Stimulated activated CD4-positive, alpha-beta T cell treated with anti-CD3 and anti-CD28 coated beads, Interleukin-1b, Interleukin-23, amount 100 ng/mL, for 4 hours (primary cell): ENCODE results near the gene EXOSC9.

Experiments
- DNase-seq, 2 donors: peaks; one replicate each; pipeline ENCODE4 v3.0.0-alpha.2; 2020; ENCODE audit warnings: low read depth in 2 of 2

EXOSC9 gene

DNA sequence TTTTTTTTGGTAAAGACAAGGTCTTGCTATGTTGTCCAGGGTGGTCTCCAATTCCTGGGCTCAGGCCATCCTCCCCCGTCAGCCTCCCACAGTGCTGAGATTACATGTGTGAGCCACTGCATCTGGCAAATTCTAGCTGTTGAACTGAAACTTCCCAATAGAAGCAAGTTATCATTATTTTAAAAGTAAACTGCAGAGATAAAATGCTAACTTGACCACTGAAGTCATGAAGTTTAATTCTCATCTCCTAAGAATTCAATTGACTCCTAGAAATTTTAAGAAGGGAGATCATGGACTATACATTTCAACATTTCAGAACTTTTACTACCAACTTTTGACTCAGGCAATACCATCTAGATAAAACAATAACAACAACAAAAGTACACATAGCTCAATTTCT is 11.7 kb upstream of the EXOSC9 start:
- no peak for DNase-seq

DNA sequence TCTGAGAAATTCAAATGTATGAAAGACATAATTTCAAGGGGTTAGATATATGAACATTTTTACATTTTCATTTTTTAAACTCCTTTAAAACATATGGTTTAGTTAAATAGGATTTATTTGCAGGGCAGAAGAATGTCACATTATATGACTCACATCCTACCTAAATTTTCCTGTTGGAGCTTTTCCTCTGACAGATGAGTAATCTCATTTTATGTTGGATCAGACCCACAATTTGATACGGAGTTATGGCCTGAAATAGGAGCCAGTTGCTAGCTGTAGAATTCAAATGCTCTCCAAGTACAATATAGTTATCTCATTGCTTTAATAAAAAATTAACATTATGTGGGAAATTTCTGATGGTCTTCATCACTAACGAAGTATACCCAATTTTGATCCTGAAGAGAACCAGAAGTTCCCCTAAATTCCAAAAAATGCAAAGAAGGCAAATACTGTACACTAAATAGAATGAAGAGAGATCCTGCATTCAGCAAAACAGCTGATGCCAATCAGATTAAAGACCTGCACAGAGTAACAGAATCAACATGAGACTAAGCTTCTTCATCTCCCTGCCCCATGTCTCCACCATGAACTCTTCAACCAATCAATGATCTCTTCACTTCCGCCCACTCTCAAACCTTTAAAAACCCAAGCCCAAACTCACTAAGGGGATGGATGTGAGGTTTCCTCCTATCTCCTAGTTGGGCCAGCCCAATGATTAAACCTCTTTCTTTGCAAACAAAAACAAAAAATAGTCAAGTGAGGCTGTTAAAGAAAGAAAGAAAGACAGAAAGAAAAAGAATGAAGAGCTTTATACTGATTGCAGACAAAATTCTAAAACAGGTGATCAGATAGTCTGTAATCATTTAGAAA is 10.9 kb upstream of the EXOSC9 start:
- no peak for DNase-seq

DNA sequence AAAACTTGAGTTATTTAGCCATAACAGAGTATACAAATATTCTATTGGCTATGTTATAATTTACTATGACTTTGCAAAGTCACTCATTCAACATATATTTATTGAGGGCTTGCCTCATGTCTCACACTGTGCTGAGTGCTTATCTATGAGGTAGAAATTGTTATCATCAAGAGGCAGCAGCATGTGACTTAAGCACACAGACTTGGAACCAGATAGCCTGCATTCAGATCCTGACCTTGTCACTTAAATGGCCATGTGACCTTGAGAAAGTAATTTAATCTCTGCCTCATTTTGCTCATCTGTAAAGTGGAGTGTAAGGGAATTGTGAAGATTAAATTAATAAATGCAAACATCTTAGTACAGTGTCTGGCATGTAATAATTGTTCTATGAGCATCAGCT is 10.1 kb upstream of the EXOSC9 start:
- DNase-seq = no peak

DNA sequence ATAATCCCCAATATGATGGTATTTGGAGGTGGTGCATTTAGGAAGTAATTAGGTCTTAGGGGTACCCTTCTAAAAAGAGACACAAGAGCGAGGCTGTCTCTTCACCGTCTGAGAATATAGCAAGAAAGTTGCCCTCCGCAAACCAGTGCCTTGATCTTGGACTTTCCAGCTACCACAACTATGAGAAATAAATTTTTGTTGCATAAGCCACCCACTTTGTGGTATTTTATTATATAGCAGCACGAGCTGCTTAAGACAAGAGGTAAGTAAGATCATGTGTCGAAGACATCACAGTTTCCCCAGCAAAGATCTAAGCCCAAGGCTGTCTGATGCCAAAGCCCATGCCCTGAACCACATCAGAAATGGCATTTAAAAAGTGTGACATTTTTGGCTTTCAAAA is 9.6 kb upstream of the EXOSC9 start:
- no peak for DNase-seq

DNA sequence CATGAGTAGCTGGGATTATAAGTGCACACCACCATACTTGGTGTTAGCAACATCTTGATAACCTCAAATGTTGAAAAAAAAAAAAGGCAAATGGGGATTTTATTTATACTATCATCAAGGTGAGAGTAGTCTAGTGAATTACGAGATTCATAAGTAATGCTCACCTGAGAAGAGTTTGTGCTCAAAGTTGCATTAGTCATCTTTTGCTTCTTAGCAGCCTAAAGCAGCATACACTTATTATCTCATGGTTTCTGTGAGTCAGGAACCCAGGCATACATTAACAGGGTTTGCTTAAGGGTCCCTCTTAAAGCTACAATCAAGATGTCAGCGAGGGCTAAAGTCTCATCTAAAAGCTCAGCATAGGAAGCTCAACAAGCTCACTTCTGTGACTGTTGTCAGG is 8.2 kb upstream of the EXOSC9 start:
- no peak for DNase-seq

DNA sequence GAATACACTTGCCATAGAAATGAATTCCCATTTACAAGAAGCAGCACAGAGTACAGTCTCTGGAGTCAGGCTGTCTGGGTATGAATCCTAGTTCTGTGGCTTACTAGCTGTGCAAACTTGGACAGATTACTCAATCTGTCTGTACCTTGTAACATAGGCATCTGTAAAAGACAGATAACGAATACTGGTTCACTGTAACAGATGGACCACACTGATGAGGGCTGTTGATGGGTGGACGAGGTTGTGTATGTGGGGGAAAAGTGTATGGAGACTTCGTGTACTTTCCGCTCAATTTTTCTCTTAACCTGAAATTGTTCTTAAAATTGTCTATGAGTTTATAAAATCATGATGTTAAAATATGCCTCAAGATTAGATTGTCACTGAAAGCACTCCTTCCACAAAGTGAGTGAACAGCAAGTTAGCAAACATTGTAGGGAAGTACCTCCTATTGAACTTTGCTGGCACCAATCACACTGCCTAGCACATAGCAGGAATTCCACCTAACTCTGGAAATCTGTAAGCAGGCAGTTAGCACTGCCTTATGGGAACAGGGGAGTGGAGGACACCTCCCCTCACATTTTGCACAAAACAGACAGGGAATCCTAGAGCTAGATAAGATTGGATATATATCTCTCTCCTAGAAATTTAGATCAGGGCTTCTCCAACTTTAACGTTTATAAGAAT is 6.5 kb upstream of the EXOSC9 start:
- no peak for DNase-seq

DNA sequence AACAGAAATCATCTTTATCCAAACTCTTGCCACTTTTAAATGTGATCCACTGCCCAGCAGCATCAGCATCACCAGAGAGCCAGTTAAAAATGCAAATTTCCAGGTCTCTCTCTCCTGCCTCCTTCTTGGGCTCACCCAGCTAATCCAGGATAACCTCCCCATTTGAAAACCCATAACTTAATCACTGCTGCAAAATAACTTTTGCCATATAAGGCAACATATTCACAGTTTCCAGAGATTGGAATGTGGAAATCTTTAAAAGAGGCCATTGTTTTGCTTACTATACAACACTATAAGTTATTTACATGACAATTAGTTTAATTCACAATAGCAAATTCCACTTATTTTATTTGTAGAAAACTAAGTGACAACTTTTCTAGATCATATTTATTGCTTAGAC is 4.8 kb upstream of the EXOSC9 start:
- no peak for DNase-seq

DNA sequence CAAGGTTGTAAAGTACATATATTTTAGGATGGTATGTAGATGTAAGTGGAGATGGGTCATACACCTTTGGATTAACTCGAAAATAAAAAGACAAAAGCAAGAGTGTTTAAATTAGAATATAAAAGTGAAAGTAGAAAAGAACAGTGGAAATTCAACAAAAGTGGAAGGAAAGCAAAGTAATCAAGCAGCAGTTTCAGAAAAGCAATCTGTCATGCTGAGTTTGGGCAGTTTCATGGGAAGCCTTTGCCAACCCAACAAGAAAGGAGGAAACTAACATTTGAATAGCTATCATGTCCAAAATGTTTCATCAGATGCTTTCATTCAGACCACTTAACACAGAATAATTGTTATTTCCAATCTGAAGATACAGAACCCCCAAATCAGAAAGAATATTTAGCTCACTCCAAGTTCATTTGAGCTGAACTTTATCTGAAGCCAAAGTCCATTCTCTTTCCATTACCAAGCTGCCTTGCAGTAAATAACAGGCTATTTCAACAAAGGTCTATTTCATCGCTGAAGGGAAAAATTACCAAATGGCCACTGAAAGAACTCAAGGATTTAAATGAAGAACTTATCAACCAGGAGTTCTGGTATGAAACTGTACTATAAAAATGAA is 1.8 kb upstream of the EXOSC9 start:
- no peak for DNase-seq

DNA sequence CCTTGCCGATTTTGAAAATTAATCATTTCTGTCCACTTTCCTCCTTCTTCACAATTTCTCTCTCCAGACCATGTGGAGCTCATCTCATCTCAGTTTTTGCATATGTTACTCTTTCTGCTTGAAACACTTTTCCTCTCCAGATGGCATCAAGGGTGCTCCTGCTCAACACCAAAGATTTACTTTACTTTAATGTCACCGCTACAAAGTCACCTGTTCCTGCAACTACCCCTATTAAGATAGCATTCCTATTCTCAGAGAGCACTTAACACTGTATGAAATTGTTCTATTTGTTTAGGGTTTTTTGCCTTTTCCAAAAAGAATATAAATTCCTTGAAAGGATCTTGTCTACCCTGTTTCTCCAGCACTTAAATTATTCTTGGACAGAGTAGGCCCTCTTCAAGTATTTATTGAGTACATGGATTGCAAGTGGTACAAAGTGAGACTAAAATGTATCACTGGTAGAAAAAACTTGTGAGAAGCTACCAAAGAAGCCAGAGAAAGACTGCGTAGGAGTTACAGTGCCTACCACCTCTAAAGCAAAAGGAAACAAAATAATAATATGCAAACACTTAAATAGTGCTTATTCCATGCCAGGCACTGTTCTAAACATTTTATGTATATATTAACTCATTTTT is 1.1 kb upstream of the EXOSC9 start:
- DNase-seq = no peak

DNA sequence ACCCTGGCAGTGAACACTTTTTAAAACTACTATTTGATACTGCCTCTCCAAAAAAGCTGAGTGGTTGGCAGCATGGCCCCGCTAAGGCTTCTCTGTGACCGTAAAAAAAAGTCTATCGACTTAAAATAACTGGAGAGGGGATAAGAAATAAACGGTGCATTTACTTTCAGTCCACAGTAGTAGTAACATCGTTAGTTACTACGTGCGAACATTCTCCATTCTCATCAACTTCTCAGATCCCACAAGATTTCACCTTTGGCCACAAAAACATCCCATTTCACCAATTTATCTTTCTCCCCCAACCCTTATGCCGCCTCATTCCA is 524 bp upstream of the EXOSC9 start:
- DNase-seq = no peak

DNA sequence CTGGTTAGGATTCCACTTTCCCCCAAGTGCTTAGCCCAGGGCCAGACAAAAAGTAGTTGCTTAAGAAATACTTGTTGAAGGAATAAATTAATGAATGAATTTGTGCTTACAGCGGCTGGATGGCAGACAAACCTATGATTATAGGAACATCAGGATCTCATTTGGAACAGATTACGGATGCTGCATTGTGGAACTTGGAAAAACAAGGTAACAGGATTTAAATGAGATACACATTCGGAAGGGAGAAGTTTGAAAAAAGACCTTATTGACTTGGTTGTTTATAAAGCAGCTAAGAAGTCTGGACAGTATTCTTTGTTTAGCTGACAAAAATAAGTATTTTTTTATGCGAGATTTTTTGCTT is 572 bp downstream of the EXOSC9 start:
- DNase-seq = no peak

DNA sequence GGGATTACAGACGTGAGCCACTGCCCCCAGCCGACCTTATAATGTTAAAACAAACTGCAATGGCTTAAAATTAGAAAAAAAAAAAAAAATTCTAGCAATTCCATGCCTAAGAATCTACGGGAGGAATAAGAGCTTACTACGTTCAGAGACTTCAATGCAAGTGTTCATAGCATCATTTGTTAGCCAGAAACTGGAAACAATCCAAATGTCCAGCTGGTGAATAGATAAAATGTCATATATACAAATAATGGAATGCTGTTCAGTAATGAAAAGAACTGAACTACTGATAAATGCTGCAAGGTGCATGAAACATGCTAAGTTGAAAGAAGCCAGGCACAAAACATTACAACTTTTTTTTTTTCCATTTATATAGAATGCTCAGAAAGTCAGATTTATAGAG is 5.3 kb downstream of the EXOSC9 start:
- no peak for DNase-seq

DNA sequence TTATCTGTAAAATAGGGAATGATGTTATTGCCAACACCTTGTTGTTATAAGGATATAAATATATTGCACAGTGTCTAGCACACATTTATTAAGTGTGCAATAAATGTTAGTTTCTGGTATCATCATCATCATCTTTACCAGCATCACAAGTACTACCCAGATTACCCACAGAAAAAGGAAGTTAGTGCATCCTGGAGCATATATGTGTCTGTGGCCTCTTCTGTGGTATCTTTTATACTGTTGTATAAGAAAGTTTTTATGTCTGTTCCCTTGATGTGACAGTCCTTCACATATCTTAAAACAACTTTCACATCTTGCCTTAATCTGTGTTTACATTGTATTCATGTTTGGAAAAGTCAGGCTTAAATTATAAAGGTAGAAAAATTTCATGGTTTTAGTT is 10.0 kb downstream of the EXOSC9 start:
- DNase-seq = no peak

DNA sequence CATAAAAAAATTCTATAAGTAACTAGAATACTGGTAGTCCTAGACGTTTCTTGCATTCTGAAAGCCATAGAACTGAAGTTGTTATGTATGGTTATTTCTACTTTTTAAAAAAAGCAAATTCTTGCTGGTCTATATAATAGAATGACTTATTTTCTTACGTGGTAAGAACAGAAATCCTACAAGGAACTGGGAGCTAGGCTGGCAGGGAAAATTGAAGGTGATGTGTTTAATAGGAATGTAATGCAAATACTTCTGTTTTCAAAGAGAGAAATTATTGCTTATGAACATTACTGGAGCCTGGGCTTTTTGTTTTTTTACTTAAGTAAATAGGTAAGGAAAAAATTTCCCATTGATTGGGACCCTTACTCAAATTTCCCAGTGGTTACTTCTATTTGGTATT is 13.6 kb downstream of the EXOSC9 start:
- no peak for DNase-seq

DNA sequence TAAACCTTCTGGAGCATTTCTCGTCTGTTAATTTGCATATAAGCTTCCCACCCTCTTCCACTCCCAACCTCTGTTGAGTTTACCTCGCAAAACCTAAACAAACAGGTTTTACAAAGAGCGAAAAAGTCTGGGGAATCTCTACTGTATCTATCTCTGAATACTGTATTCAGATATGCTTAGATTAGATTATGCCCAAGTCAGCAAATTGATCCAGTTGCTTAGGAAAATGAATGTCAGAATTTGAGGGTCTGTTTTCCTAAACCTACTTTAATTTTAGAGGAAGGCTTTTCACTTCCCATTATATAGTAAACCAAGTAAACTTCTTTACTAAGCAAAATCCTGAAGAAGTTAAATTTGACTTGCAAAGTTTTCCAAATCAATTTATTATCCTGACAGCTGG is 15.9 kb downstream of the EXOSC9 start:
- no peak for DNase-seq

DNA sequence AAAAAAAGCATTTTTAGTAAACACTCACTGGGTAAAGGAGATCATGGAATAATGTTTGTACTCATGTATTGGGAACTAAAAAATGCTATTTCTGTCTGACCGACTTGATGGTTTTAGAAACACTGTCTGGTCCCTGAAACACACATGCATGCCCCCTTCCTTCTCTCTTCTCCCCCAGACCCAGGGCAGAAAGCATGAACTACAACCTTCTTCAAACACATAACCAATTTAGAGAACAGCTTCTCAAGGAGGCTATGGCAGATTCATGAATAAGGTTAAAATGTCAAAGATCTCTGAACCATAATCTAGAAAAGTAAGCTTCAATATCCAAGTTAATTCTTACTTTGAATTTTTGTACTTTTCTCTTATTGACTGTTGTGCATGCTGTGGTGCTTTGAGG is 16.6 kb downstream of the EXOSC9 start:
- DNase-seq = no peak

DNA sequence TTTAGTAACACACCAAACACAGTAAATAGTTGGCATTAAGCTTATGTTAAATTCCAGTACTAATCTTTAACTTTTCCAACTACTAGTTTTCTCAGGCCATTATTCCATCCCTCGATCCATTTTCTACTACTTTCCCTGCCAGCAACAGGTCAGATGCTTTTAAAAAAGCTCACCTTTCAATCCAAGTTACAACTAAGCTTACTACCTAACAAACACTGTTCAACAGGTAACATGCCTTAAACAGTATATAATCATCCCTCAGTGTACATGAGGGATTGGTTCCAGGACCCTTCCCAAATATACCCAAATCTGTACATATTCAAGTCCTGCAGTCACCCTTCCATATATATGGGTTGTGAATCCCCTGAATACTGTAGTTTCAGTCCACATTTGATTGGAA is 17.1 kb downstream of the EXOSC9 start:
- no peak for DNase-seq

DNA sequence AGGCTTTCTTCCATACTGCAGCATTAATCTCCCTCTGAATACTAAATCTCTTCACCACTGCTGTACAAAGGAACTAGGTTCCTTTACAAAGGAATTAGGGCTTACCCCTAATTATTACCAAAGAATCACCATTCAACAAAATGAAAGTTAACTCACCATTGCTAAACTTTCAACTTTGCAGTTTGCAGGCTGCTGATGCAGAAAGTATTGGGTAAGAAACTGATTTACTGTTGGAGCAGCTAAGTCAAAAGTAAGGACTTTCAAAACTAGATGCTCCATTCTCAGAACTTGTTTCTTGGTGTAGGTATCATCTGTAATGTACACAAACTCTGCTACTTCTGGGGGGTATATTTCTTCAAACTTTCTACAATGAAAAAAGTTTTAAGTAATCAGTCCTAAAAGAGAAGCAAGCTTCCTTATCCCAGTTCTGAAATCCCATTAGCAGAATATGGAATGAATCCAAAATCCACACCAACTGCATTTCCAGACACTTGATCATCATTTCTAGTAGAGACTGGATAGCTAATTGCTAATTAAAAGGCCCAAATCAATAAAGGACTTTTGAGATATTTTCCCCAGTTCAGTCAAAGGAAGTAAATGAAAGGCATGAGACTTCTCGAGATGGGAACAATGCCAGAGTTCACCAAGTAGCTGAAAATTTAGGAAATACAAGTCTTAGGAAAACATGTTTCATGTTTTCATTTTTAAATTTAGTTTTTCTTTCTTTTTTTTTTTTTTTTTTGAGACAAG is 18.3 kb downstream of the EXOSC9 start:
- no peak for DNase-seq

DNA sequence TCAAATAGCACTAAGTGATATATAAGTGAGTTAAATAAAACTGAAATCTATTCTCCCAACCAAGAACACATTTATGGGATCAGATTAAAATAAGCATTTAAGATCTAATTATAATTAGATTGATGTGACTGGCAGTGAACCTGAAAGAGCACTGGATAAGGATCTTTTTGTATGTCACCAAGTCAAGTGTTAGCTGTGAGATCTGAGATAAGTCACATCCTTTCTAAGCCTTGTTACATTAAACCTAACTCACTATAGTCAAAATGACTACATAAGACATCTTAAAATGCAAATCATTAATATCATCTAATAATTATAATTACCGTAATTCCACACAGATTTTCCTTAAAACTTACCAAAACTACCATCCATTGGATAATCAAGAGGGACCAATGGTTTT is 20.9 kb downstream of the EXOSC9 start:
- no peak for DNase-seq

DNA sequence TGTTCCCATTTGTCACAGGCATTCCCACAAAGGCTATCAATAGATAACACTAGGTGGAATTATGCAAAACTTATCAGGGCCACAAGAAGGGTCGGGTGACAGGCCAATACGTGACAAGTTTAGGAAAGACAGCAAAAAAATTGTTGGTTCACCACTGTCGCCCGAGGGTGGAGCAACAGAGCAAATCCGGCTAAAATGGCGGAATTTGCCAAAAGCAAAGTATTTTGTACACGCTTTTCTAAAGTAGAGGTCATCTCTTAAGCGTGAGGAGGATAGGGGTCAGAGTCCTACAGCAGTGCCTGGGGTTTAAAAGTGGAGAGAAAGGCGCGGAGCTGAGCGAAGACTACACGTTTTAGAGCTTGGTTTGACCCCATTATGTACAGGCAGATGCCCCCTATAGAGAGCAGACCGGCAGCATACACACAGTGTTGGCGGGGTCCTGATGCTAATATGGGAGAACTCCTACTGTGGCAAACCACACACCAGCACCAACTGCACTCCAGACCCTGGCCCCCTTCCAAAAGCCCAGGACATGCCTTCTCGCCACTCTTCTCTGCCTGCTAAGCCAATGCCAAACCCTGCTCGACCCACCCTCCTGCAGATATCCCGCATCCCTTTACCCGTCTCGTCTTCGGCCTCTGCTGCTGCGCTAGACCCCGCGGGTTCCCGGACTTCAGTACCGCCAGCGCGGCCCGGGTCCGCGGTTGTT is 21.8 kb downstream of the EXOSC9 start:
- no peak for DNase-seq

DNA sequence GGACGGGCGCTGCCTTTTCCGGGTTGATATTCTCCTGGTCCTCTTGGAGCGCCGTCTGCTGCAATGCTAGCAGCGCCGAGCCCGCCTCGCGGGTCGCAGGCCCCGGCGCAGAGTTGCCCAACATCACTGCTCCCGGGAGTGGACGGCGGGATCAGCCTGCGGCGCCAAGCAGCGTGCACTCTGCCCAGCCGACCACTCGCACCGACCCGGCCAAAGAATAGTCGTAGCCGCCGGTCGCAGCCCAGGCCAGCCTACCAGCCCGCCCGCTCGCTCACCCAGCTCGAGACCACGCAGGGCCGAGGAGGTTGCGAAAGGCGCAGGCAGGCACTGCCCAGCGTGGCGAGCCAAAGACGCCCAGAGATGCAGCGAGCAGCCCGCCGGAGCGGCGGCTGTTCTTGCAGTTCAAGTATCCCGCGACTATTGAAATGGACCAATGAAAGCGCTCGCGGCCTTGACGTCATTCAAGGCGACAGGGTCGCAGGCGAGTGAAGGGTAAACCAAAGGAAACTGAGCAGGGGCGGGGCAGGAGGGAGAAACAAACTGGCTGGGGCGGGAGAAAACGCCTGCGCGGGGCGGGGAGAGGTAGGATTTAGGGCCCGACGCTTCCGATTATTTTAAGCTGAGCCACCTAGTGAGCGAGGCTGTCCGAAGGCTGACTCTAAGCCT is 22.5 kb downstream of the EXOSC9 start, which contains the start of gene CCNA2:
Gene CCNA2 (minus strand): TSS at position 379 of the 666 bp plus-strand sequence. CDS start 255 bp downstream, at position 124.
- DNase-seq = peak; percentile 90 to 94
